Lower leg skin (tissue), 3 donors: ENCODE results near the gene APBA2.

ENCODE experiments used
- POLR2A ChIP-seq, 2 donors: fragments of 450-650 bp; IDR thresholded peaks; one replicate each; pipeline ENCODE4 v1.6.1; 2016 to 2017; ENCODE audit warnings: antibody characterized with exemption in 2 of 2, mild to moderate bottlenecking in 1 of 2, moderate library complexity in 1 of 2
- TF ChIP-seq, protein P1 (sequence below), 3 donors: fragments of 450-650 bp; IDR thresholded peaks; one replicate each; pipeline ENCODE4 v1.5.1; 2016; ENCODE audit warnings: antibody characterized with exemption in 3 of 3, mild to moderate bottlenecking in 3 of 3, moderate library complexity in 2 of 3

DNA sequence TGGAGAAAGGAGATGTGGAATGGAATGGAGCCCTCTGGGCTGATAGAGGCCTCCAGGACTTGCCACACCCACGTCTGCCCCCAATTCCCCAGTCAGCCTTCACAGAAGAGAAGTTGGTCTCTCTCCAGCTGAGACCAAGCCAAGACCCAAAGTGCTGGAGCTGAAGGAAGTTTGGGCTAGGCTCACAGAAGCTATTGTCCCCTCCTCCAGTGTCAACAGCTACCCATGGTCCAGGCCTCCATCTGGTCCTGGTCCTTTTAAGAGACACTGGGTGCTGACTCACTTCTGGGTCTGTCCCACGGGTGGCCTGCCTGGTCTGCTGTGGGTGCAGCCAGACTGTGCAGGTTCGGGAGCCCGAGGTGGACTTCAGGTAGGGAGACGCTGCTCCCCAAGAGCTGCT lies 179.8 kb downstream of the APBA2 start:
- TF ChIP-seq, protein P1, sequence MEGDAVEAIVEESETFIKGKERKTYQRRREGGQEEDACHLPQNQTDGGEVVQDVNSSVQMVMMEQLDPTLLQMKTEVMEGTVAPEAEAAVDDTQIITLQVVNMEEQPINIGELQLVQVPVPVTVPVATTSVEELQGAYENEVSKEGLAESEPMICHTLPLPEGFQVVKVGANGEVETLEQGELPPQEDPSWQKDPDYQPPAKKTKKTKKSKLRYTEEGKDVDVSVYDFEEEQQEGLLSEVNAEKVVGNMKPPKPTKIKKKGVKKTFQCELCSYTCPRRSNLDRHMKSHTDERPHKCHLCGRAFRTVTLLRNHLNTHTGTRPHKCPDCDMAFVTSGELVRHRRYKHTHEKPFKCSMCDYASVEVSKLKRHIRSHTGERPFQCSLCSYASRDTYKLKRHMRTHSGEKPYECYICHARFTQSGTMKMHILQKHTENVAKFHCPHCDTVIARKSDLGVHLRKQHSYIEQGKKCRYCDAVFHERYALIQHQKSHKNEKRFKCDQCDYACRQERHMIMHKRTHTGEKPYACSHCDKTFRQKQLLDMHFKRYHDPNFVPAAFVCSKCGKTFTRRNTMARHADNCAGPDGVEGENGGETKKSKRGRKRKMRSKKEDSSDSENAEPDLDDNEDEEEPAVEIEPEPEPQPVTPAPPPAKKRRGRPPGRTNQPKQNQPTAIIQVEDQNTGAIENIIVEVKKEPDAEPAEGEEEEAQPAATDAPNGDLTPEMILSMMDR (IDR thresholded peaks at IDR 0.05), result no peak
- TF ChIP-seq POLR2A (IDR thresholded peaks at IDR 0.05), result no peak
